ENCODE data around the gene DEAF1.

Gene DEAF1

GRCh38 chr11:721247-721740, 26.3 kb upstream of the DEAF1 start:
- no peak for DNase-seq

GRCh38 chr11:720642-721246, 25.7 kb upstream of the DEAF1 start:
- no peak for DNase-seq

- no peak for DNase-seq
These were observed 25.1 kb upstream of the DEAF1 start for GRCh38 chr11:720017-720641.

- DNase-seq, result no peak
These were observed 24.4 kb upstream of the DEAF1 start for GRCh38 chr11:719214-720016.

- no peak for DNase-seq
These were observed 19.4 kb upstream of the DEAF1 start for GRCh38 chr11:714436-714835.

GRCh38 chr11:709109-709997, 14.3 kb upstream of the DEAF1 start:
- DNase-seq, result no peak

- DNase-seq, result no peak
These were observed 13.5 kb upstream of the DEAF1 start for GRCh38 chr11:708511-708910.

- no peak for DNase-seq
These were observed 12.9 kb upstream of the DEAF1 start for GRCh38 chr11:707817-708420.

GRCh38 chr11:706957-707816, 12.2 kb upstream of the DEAF1 start:
- DNase-seq, result peak; percentile 29

- peak; percentile 29 for DNase-seq
These were observed 11.5 kb upstream of the DEAF1 start for GRCh38 chr11:706439-706956.

GRCh38 chr11:705646-706438, 10.8 kb upstream of the DEAF1 start, which contains the start of gene EPS8L2:
TSS of gene EPS8L2 (plus strand) at chr11:706231. CDS start at chr11:709408, 3,177 bp downstream.
- no peak for DNase-seq

- no peak for DNase-seq
These were observed 10.0 kb upstream of the DEAF1 start for GRCh38 chr11:704781-705645.

GRCh38 chr11:704228-704674, 9.2 kb upstream of the DEAF1 start:
- no peak for DNase-seq

GRCh38 chr11:703506-703905, 8.5 kb upstream of the DEAF1 start:
- no peak for DNase-seq

GRCh38 chr11:702462-703461, 7.7 kb upstream of the DEAF1 start:
- DNase-seq, result no peak

- no peak for DNase-seq
These were observed 6.9 kb upstream of the DEAF1 start for GRCh38 chr11:701741-702461.

GRCh38 chr11:699753-700152, 4.7 kb upstream of the DEAF1 start:
- DNase-seq, result no peak
